Stomach (tissue), 9 donors: Measurements from ENCODE around the gene SF3B1. TPM values are rescaled to one million over a fixed set of nuclear protein-coding genes. Genes with fewer than 3 reads are reported as not detected.

ENCODE experiments used
- DNase-seq, 2 donors: peaks; one replicate each; pipeline versions ENCODE4 v3.0.0 to v3.0.0-alpha.2; 2013 to 2019
- H3K27ac ChIP-seq, 5 donors: fragments of 200-600 bp in 4 of 5; sonication (generic) in 4 of 5; one replicate each; pipeline ENCODE4 v1.5.1; 2013 to 2019; ENCODE audit warnings: mild to moderate bottlenecking in 1 of 5, moderate library complexity in 1 of 5
- H3K27me3 ChIP-seq, 3 donors: fragments of 200-600 bp; sonication (generic); one replicate each; pipeline ENCODE4 v1.5.1; 2017 to 2019; ENCODE audit warnings: mixed run types in 1 of 3
- H3K36me3 ChIP-seq, 4 donors: fragments of 200-600 bp; sonication (generic); 1 replicate in 3 of 4; 2 replicates in 1 of 4; pipeline ENCODE4 v1.5.1; 2016 to 2019
- H3K4me1 ChIP-seq, 4 donors: fragments of 200-600 bp; sonication (generic); one replicate each; pipeline ENCODE4 v1.5.1; 2016 to 2019
- H3K4me3 ChIP-seq, 4 donors: fragments of 200-600 bp; sonication (generic) in 3 of 4; one replicate each; pipeline ENCODE4 v1.5.1; 2016 to 2019; ENCODE audit warnings: mild to moderate bottlenecking in 1 of 4
- H3K9me3 ChIP-seq, 4 donors: fragments of 200-600 bp; sonication (generic); one replicate each; pipeline ENCODE4 v1.5.1; 2016 to 2019
- CTCF ChIP-seq, 7 experiments: fragments of 450-650 bp in 4 of 7; fragments of 200-600 bp in 3 of 7; sonication (generic) in 3 of 7; IDR thresholded peaks; one replicate each; pipeline ENCODE4 v1.5.1; 2016 to 2019; ENCODE audit warnings: antibody characterized with exemption in 7 of 7, control low read depth in 2 of 7, mild to moderate bottlenecking in 1 of 7
- EP300 ChIP-seq: sonication (generic); formaldehyde crosslinking; IDR thresholded peaks from one replicate; pipeline ENCODE4 v1.6.1; 2017; ENCODE audit warnings: antibody characterized with exemption
- POLR2A ChIP-seq, 4 donors: fragments of 450-650 bp; IDR thresholded peaks; one replicate each; pipeline ENCODE4 v1.6.1; 2016; ENCODE audit warnings: antibody characterized with exemption in 4 of 4, control low read depth in 2 of 4, mild to moderate bottlenecking in 1 of 4, moderate library complexity in 1 of 4
- POLR2AphosphoS5 ChIP-seq, 3 donors: sonication (generic); formaldehyde crosslinking; IDR thresholded peaks; one replicate each; pipeline ENCODE4 v1.6.1; 2016; ENCODE audit warnings: antibody characterized with exemption in 3 of 3
- WGBS, 5 donors: extraction: QIAGEN DNeasy Blood & Tissue Kit in 3 of 5; methylation state at CpG; one replicate each; pipeline versions ENCODE4 v1.1.5 to v1.1.7; 2013 to 2018; 5-methylcytosine and 5-hydroxymethylcytosine counted together
- intact Hi-C: fragments of 100-400 bp; cut with DNase I; formaldehyde crosslinking; loops from one replicate; pipeline ENCODE4 v1.15.1; 2023; ENCODE audit warnings: low total_unique reads
- polyA plus RNA-seq, 3 donors: library from polyadenylated mRNA; stranded (reverse); fragments of 200-250 nt; gene quantifications; one replicate each; pipeline ENCODE4 v1.2.3, GENCODE V29; 2013
- total RNA-seq, 5 donors: library from RNA; depleted of rRNA; stranded (reverse); fragments of >200 nt; gene quantifications; one replicate each; pipeline versions ENCODE4 v1.1.0 to v1.2.3, GENCODE V29; 2014 to 2016
- donor health status: healthy with polysubstance abuse.
- donor health status: Bipolar disorder and iron deficiency.
- donor health status: healthy.

Gene SF3B1
- total and polyA plus RNA-seq, 8 donors, result 47.4 to 520 (median 245) TPM

GRCh38 chr2:197426723-197427603, 7.9 kb downstream of the SF3B1 start:
- H3K4me3 ChIP-seq, result no peak overlapping the region
- H3K27me3 ChIP-seq, result no peaks in the 10 kb centered on the region
- no peaks in the 10 kb centered on the region for H3K9me3 ChIP-seq
- peak overlapping the region in 1 of 5 donors; percentile 29 for H3K27ac ChIP-seq
- TF ChIP-seq EP300, result no peak
- TF ChIP-seq CTCF (IDR thresholded peaks at IDR 0.05), result no peak
- TF ChIP-seq POLR2AphosphoS5 (IDR thresholded peaks at IDR 0.05), result no peak
- TF ChIP-seq POLR2A (IDR thresholded peaks at IDR 0.05), result no peak
- peaks cover 58 to 100% (median 91%) of the 10 kb centered on the region in 4 donors for H3K4me1 ChIP-seq
- 38 to 47% (median 47%) methylated on average over 2 of the region's 2 CpGs for WGBS, 5 donors
- DNase-seq, result no peak
- H3K36me3 ChIP-seq, result peaks cover 0 to 31% (median 27%) of the 10 kb centered on the region in 4 donors
- intact Hi-C loops, result no loop called here

GRCh38 chr2:197425550-197425949, 9.3 kb downstream of the SF3B1 start:
- H3K4me3 ChIP-seq, result no peak overlapping the region
- no peaks in the 10 kb centered on the region for H3K27me3 ChIP-seq
- no peaks in the 10 kb centered on the region for H3K9me3 ChIP-seq
- H3K4me1 ChIP-seq, result peaks cover 44 to 99% (median 83%) of the 10 kb centered on the region in 4 donors
- intact Hi-C loops, result no loop called here
- no peak overlapping the region for H3K27ac ChIP-seq
- 44 to 56% (median 50%) methylated on average over 7 of the region's 7 CpGs for WGBS, 5 donors
- peaks cover 5 to 45% (median 40%) of the 10 kb centered on the region in 4 donors for H3K36me3 ChIP-seq
- DNase-seq, result no peak
- TF ChIP-seq POLR2AphosphoS5 (IDR thresholded peaks at IDR 0.05) (no peak), POLR2A (IDR thresholded peaks at IDR 0.05) (no peak), EP300 (no peak), CTCF (IDR thresholded peaks at IDR 0.05) (no peak)

- Histone ChIP-seq H3K27me3 (no peaks in the 10 kb centered on the region), H3K4me1 (peaks cover 38 to 78% (median 65%) of the 10 kb centered on the region in 4 donors), H3K9me3 (no peaks in the 10 kb centered on the region), H3K27ac (no peak overlapping the region), H3K36me3 (peaks cover 21 to 58% (median 55%) of the 10 kb centered on the region in 4 donors), H3K4me3 (no peak overlapping the region)
- WGBS, 5 donors, result 78 to 93% (median 85%) methylated on average over 2 of the region's 2 CpGs
- no peak for DNase-seq
- no peak for TF ChIP-seq EP300
- no peak for TF ChIP-seq POLR2A (IDR thresholded peaks at IDR 0.05)
- TF ChIP-seq CTCF (IDR thresholded peaks at IDR 0.05), result no peak
- TF ChIP-seq POLR2AphosphoS5 (IDR thresholded peaks at IDR 0.05), result no peak
- intact Hi-C loops, result no loop called here
Measured at GRCh38 chr2:197423307-197423706, 11.5 kb downstream of the SF3B1 start.

GRCh38 chr2:197419438-197419837, 15.4 kb downstream of the SF3B1 start:
- peaks cover 56 to 93% (median 92%) of the 10 kb centered on the region in 4 donors for H3K36me3 ChIP-seq
- intact Hi-C loops, result no loop called here

GRCh38 chr2:197416268-197416667, 18.6 kb downstream of the SF3B1 start:
- peaks cover 0 to 12% (median 4%) of the 10 kb centered on the region in 4 donors for H3K4me1 ChIP-seq
- no peaks in the 10 kb centered on the region for H3K27me3 ChIP-seq
- H3K27ac ChIP-seq, result no peak overlapping the region
- no peak overlapping the region for H3K4me3 ChIP-seq
- no peak for DNase-seq
- H3K36me3 ChIP-seq, result peaks cover 75 to 100% (median 99%) of the 10 kb centered on the region in 4 donors
- TF ChIP-seq POLR2A (IDR thresholded peaks at IDR 0.05), result no peak
- TF ChIP-seq POLR2AphosphoS5 (IDR thresholded peaks at IDR 0.05), result no peak
- TF ChIP-seq CTCF (IDR thresholded peaks at IDR 0.05), result no peak
- no peak for TF ChIP-seq EP300
- 82 to 93% (median 90%) methylated on average over 1 of the region's 1 CpG for WGBS, 5 donors
- H3K9me3 ChIP-seq, result no peaks in the 10 kb centered on the region
- intact Hi-C loops, result no loop called here

More at GRCh38 chr2:197419438-197419837, 15.4 kb downstream of the SF3B1 start:
- H3K9me3 ChIP-seq, result no peaks in the 10 kb centered on the region
- H3K27ac ChIP-seq, result peak overlapping the region in 1 of 5 donors; percentile 28
- no peak for TF ChIP-seq EP300
- H3K4me3 ChIP-seq, result no peak overlapping the region
- DNase-seq, result no peak
- no peaks in the 10 kb centered on the region for H3K27me3 ChIP-seq
- H3K4me1 ChIP-seq, result peaks cover 10 to 41% (median 29%) of the 10 kb centered on the region in 4 donors
